Germinal center (tissue), 1 donor: ENCODE results near the gene SH2D1B.
"Not testable (repeated sequence)": the region's sequence is repeated elsewhere in the genome, so short reads cannot be mapped to it uniquely, and the experiment has no call there.

Source experiments
- DNase-seq: peaks from one replicate; pipeline ENCODE4 v3.0.0; 2012; ENCODE audit warnings: mixed read lengths, low spot score

Gene SH2D1B

DNA sequence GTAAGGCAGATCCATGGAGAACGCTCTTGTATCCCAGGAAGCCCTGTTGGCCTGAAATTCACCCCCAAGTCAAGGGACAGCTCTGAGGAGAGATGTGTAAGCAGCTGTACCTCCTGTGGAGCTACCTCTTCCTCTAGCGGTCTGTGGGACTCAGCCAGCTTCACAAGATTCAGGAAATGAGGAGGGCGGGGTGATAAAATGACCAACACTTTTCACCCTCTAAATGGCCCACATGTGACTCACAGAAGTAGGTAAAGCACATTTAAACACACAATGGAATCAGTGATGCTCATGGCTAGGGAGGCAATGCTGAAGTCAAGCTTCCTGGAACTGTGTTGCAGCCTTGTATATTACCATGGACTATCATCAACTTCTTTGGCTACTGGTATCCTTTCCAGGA, at the start of gene SH2D1B:
Gene SH2D1B, minus strand, starts transcription at position 135 of the 400 bp plus-strand sequence. Its CDS starts 120 bp downstream, at position 15.
- DNase-seq = no peak

DNA sequence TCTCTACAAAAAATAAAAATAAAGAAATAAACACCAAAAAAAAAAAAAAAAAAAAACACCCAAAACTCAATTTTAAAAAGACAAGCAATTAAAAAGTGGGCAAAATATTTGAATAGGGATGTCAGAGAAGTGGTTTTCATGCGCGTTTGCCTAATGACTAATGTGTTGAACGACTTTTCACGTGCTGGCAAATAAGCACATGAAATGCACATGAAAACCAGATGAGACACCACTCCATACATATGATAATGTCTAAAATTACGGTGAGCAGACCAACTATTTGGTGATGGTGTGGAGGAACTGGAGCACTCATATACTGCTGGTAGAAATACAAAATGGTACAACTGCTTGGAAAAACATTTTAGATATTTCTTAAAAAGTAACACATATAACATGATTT, 46.3 kb upstream of the SH2D1B start:
- no peak for DNase-seq

- DNase-seq = no peak
Observed at GRCh38 chr1:162456323-162456722, 44.4 kb upstream of the SH2D1B start.

- DNase-seq = not testable (repeated sequence)
Observed at GRCh38 chr1:162454361-162454760, 42.4 kb upstream of the SH2D1B start.

GRCh38 chr1:162446946-162447345, 35.0 kb upstream of the SH2D1B start:
- DNase-seq = no peak

GRCh38 chr1:162444903-162445302, 33.0 kb upstream of the SH2D1B start:
- no peak for DNase-seq

DNA sequence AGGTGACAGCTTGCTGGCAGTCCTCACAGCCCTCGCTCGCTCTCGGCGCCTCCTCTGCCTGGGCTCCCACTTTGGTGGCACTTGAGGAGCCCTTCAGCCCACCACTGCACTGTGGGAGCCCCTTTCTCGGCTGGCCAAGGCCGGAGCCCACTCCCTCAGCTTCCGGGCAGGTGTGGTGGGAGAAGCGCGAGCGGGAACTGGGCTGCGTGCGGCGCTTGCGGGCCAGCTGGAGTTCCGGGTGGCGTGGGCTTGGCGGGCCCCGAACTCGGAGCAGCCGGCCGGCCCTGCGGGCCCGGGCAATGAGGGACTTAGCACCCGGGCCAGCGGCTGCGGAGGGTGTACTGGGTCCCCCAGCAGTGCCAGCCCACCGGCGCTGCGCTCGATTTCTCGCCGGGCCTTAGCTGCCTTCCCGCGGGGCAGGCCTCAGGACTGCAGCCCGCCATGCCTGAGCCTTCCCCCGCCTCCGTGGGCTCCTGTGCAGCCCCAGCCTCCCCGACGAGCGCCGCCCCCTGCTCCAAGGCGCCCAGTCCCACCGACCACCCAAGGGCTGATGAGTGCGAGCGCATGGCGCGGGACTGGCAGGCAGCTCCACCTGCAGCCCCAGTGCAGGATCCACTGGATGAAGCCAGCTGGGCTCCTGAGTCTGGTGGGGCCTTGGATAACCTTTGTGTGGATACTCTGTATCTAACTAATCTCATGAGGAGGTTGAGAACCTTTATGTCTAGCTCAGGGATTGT, 21.2 kb upstream of the SH2D1B start:
- not testable (repeated sequence) for DNase-seq

GRCh38 chr1:162430583-162430982, 18.6 kb upstream of the SH2D1B start:
- DNase-seq = no peak

- DNase-seq = no peak
Observed at GRCh38 chr1:162422662-162423375, 10.9 kb upstream of the SH2D1B start.

GRCh38 chr1:162421258-162422164, 9.6 kb upstream of the SH2D1B start:
- no peak for DNase-seq

DNA sequence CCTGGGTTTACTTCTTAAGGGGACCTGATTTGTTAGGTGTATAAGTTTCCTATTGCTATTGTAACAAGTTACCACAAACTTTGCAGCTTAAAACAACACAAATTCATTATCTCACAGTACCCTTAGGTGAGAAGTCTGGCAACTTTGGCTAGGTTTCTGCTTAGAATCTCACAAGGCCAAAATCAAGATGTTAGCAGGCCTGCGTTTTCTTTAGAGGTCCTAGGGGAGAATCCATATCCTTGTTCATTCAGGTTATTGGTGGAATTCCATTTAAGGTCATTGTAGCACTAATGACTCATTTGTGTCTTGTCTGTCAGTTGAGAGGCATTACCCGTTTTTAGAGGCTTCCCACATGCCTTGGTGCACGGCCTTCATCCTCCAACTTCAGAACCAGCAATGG, 8.2 kb upstream of the SH2D1B start:
- no peak for DNase-seq

DNA sequence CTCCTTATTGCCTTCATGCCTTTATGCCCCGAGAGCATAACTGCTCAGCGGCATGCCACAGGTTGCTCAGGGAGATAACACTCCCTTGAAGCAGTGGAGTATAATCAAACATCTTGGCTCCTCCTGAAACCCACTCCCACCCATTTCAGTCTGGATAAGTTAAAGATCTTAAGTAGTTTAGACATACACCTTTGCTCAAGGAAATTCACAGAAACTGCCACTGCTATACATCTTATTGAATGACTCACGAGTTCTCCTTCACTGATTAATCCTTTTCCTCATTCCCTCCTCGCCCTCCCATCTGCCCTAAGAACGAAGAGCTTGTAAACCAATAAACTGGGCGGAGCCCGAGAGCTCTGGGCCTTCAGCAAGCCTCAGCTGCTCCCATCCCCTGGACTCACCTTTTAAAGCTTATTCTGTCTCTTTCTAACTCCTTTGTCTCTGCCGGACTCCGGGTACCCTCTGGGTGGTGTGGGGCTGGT, 7.6 kb upstream of the SH2D1B start:
- DNase-seq = not testable (repeated sequence)

GRCh38 chr1:162418584-162418983, 6.6 kb upstream of the SH2D1B start:
- not testable (repeated sequence) for DNase-seq

DNA sequence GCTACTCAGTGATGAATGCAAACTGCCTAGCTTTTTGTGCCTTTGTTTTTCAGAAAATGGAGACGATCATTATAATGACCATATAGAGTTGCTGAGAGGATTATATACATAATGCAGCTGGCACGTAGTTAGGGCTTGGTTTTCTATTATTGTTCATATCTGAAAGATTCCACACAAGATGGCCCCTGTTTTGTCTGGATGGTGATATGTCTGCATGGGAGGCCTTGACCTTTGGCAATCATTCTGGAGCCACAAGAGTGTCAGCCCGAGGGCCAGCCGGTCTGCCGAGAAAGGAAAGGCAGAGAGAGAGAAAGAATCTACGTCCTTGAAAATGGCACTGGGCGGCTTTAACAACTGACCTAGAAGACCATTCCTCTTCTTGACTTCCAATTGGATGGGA, 5.7 kb upstream of the SH2D1B start:
- no peak for DNase-seq

GRCh38 chr1:162416909-162417308, 5.0 kb upstream of the SH2D1B start:
- no peak for DNase-seq

DNA sequence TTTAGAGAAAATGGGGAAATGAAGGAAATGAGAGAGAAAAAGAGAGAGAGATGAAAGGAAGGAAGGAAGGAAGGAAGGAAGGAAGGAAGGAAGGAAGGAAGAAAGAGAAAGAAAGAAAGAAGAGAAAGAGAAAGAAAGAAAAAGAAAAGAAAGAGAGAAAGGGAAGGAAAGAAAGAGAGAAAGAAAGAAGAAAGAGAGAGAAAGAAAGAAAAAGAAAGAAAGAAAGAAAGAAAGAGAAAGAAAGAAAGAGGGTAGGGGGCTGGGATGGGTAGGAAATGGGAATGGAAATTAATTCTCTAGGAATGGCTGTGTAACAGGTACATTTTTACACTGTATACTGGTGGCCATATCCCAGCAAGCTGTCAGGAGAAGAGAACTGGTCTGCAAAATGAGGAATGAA, 4.3 kb upstream of the SH2D1B start:
- DNase-seq = no peak

GRCh38 chr1:162407539-162407938, 4.4 kb downstream of the SH2D1B start:
- DNase-seq = no peak

GRCh38 chr1:162406811-162407210, 5.1 kb downstream of the SH2D1B start:
- DNase-seq = no peak

DNA sequence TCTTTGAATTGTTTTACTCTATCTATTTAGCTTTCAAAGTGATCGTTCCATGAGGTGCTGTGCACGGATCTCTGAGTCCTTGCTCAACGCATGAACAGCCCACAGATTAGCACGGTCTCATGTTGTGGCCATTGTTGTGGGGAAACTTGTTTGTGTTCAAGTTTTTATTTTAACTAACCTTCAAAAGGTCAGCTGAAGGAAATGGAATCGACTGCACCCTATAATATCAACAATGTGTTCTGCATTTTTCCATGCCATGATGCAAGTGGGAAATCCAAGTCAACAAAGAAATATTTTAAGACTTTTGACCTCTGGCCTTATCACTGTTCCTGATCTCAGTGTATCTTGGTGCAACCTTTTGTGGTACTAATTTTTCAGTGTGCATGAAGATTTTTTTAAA, 6.1 kb downstream of the SH2D1B start:
- no peak for DNase-seq

GRCh38 chr1:162404550-162405160, 7.3 kb downstream of the SH2D1B start:
- DNase-seq = no peak

- DNase-seq = no peak
Observed at GRCh38 chr1:162400790-162401355, 11.1 kb downstream of the SH2D1B start.
